Stimulated activated CD8-positive, alpha-beta memory T cell treated with anti-CD3 and anti-CD28 coated beads, Interleukin-4, amount 100 ng/mL, for 24 hours (primary cell): Measurements from ENCODE around the gene TMEM35A.
"Not testable (repeated sequence)": the region's sequence is repeated elsewhere in the genome, so short reads cannot be mapped to it uniquely, and the experiment has no call there.

Experiments used
- DNase-seq: peaks from one replicate; pipeline ENCODE4 v3.0.0-alpha.2; 2020; ENCODE audit warnings: low read depth

Gene TMEM35A, protein sequence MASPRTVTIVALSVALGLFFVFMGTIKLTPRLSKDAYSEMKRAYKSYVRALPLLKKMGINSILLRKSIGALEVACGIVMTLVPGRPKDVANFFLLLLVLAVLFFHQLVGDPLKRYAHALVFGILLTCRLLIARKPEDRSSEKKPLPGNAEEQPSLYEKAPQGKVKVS

GRCh38 chrX:101078716-101079598, at the start of gene TMEM35A:
TMEM35A (plus strand) TSS chrX:101078879; CDS start chrX:101079003, 124 bp downstream.
- DNase-seq: no peak

DNA sequence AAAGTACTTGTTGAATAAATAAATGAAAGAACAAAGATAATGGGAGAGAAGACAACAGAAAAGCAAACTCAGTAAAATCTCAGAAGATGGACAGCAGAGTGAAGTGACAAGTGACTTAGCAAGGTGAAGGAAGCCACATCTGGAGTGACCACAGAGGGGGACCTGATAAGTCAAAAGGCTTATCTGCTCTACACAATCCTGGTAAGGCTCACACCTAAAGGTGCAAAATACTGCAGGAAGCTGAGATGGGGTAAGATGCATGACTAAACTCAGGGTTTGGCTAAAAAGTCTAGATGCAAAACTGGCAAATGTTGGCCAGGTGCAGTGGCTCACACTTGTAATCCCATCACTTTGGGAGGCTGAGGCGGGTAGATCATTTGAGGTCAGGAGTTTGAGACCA, 49.0 kb upstream of the TMEM35A start:
- no peak for DNase-seq

GRCh38 chrX:101037231-101037630, 41.4 kb upstream of the TMEM35A start:
- no peak for DNase-seq

GRCh38 chrX:101040197-101040596, 38.5 kb upstream of the TMEM35A start:
- DNase-seq: no peak

- no peak for DNase-seq
These were observed 27.5 kb upstream of the TMEM35A start for GRCh38 chrX:101051153-101051548.

- peak; percentile 69 for DNase-seq
These were observed 27.0 kb upstream of the TMEM35A start, which contains the start of gene TRMT2B for GRCh38 chrX:101051549-101052302. TRMT2B (minus strand) TSS chrX:101052111; CDS start chrX:101042289, 9,822 bp downstream.

DNA sequence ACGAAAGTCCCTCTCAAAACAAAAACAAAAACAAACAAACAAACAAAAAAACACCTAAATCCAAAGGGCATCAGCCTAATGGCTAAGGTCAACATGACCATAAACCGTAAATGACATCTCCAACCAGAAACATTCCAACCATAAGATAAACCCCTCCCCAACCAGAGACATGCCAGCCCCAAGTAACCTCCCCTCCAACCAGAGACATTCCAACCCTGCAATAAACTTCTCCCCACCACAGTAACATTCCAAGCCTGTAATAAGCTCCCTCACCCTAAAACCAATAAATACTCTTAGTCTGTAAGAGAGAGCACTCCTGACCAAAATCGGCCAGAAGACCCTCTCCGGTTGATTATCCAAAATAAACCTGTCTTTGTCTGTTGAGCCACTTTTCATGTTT, 22.1 kb upstream of the TMEM35A start:
- not testable (repeated sequence) for DNase-seq

DNA sequence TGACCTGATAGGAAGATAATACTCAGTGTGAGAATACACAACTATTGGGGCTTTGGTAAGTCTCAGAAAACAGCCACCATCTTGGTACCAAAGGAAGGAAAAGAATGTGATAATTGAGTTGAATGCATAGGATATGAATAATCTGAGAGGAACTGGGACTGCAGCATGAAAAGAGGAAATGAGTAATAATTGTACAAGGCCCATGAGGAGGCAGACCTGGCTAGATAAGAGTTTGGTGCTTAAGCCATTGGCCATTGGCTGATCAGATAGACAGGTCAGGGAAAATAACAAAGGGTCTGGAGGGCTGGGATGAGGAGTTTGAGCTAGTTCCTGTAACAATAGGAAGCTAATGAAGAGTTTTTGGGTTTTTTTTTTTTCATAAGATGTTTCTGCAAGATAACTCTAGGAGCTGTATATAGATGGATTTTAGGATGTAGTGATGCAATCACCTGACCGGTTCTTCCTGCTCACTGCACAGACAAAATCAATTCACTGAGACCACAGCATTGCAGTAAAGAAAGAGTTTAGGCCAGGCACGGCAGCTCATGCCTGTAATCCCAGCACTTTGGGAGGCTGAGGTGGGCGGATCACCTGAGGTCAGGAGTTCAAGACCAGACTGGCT, 21.5 kb upstream of the TMEM35A start:
- no peak for DNase-seq

GRCh38 chrX:101062176-101062575, 16.5 kb upstream of the TMEM35A start:
- no peak for DNase-seq

- no peak for DNase-seq
These were observed 7.1 kb upstream of the TMEM35A start for GRCh38 chrX:101071582-101071981.

DNA sequence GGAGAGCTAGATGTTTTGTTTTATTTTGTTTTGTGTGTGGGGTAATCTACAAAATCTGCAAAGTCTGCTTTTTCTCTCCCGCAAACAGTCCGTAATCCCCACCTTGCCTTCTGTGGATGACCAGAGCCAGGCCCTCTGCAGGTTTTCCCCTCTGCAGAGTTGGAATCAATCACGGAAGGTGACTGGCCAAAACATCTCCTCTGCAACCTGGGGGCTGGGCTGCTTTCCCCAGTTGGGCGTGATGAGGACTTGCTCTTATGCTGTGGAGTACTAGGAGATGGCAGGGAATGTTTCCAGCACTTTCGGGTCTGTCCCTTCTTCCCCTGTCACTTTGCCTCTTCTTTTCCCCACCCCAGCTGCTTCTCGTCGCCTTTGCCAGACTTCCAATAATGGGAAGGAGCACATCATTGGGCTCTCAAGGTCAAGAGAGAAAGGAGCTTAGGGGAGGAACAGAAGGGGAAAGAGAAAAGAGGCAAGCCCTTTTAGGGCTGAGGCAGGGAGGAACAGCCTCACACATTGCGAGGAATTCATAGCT, 1.1 kb downstream of the TMEM35A start:
- DNase-seq: no peak

GRCh38 chrX:101080326-101081124, 1.8 kb downstream of the TMEM35A start:
- no peak for DNase-seq

DNA sequence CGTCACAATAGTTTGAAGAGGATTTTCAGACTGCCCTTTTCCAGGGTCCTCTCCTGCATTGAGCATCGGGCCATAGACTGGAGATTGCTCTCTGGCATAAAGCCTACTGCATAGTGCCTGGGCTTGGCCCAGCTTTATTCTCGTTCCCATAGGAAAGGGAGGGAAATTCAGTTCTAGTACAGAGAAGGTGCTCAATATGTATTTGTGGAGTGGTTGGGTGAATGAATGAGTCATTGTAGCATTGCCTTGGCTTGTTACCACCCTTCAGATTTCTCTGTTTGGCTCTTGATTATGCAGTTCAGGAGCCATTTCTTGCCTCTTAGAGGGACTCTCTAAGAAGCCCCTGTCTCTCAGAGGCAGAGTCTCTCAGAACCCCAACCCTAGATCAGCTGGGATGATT, 2.6 kb downstream of the TMEM35A start:
- no peak for DNase-seq

DNA sequence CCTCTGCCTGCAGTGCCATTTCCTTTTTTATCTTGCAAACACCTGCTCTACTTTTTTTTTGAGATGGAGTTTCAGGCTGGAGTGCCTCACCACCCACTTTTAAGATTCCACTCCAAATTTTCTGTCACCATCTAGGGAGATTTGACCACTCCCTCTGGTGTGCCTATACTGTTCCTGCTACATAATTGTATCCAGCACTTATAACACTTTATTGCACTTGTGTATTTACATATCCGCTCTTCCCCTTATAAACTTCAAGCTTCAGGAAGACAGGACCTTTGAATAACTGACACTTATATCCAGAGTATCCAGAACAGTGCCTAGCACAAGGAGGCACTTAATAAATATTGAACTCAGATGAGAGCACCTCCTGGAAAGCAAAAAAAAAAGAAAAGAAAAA, 13.1 kb downstream of the TMEM35A start:
- no peak for DNase-seq

DNA sequence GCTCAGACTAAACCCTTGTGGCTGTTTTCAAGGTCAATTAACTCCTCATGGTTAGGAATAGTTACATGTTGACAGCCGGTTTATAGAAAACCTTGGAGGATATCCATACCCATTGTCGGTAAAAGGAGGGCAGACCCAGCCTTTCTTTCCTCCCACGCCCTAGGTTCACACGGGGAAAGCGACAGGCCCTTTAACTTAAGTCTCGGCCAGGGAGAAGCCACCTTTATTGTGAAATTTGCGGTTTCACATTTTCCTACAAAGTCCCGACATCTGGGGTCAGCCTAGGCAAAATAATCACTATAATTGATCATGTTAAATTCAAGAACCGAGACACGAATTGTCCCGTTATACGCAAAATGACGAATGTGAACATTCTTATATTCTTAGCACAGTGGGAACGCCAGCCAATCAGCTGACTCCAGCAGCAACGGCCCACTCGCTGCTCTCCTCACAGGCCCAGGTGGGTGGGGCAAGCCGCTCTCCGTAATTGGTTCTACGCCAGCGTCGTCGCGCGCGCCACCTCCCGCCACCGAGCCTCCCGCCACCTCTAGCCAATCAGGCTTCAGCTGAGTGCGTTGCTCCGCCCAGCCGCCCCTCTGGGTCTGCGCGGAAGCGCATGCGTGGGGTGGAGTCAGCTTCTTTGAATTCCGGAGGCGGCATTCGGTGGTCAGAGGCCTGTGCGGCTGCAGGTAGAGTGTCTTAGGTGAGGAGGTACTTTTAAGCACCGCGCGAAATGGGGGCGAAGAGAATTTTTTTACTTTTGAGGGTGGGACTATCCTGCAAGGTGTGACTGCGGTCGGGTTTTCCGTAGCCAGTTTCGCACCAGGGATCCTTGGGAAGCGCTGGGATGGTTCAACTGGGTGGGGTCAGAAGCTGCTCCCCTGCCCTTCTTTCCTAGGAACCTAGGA, 19.1 kb downstream of the TMEM35A start, which contains the start of gene CENPI:
TSS of gene CENPI (plus strand) at position 659 of the 908 bp plus-strand sequence. CDS start 2,867 bp downstream, outside the sequence.
- DNase-seq: peak; percentile 84

- DNase-seq: no peak
These were observed 29.6 kb downstream of the TMEM35A start for GRCh38 chrX:101108284-101108683.

DNA sequence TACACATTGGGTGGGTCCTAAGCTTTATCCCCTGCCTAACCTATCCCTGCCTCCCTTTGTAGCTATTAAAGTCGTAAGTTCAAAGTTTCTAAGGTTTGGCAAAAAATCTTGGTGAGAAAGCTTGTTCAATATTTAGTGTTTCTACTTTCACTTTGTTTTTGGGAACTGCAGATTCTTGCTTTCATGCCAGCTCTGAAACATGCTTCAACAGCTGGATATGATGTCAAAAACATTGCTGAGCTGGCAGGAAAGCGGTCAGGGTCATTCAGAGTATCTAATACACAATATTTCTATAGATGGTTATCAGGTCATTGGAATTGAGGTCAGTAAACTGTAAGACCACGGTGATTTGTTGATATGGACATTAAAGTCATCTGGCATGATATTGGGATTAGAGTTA, 39.0 kb downstream of the TMEM35A start:
- no peak for DNase-seq

- DNase-seq: no peak
These were observed 57.6 kb downstream of the TMEM35A start for GRCh38 chrX:101136235-101136634.
